GM19397 (cell line): ENCODE results near the gene AR.

Experiments
- ATAC-seq: cut with Tn5 transposase; IDR thresholded peaks from one replicate; pipeline ENCODE4 v1.9.1; 2021; ENCODE audit warnings: mild to moderate bottlenecking, moderate library complexity; ENCODE audit not compliant: unreplicated experiment

The AR gene

DNA sequence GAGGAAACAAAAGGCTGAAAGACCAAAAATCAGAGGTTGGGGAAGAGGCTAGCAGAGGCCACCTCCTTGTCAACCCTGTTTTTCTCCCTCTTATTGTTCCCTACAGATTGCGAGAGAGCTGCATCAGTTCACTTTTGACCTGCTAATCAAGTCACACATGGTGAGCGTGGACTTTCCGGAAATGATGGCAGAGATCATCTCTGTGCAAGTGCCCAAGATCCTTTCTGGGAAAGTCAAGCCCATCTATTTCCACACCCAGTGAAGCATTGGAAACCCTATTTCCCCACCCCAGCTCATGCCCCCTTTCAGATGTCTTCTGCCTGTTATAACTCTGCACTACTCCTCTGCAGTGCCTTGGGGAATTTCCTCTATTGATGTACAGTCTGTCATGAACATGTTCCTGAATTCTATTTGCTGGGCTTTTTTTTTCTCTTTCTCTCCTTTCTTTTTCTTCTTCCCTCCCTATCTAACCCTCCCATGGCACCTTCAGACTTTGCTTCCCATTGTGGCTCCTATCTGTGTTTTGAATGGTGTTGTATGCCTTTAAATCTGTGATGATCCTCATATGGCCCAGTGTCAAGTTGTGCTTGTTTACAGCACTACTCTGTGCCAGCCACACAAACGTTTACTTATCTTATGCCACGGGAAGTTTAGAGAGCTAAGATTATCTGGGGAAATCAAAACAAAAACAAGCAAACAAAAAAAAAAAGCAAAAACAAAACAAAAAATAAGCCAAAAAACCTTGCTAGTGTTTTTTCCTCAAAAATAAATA lies 179.9 kb downstream of the AR start:
- ATAC-seq = no peak

DNA sequence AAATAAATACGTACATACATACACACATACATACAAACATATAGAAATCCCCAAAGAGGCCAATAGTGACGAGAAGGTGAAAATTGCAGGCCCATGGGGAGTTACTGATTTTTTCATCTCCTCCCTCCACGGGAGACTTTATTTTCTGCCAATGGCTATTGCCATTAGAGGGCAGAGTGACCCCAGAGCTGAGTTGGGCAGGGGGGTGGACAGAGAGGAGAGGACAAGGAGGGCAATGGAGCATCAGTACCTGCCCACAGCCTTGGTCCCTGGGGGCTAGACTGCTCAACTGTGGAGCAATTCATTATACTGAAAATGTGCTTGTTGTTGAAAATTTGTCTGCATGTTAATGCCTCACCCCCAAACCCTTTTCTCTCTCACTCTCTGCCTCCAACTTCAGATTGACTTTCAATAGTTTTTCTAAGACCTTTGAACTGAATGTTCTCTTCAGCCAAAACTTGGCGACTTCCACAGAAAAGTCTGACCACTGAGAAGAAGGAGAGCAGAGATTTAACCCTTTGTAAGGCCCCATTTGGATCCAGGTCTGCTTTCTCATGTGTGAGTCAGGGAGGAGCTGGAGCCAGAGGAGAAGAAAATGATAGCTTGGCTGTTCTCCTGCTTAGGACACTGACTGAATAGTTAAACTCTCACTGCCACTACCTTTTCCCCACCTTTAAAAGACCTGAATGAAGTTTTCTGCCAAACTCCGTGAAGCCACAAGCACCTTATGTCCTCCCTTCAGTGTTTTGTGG lies 180.7 kb downstream of the AR start:
- no peak for ATAC-seq

DNA sequence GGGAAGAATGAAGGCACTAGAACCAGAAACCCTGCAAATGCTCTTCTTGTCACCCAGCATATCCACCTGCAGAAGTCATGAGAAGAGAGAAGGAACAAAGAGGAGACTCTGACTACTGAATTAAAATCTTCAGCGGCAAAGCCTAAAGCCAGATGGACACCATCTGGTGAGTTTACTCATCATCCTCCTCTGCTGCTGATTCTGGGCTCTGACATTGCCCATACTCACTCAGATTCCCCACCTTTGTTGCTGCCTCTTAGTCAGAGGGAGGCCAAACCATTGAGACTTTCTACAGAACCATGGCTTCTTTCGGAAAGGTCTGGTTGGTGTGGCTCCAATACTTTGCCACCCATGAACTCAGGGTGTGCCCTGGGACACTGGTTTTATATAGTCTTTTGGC lies 181.7 kb downstream of the AR start:
- ATAC-seq = no peak

DNA sequence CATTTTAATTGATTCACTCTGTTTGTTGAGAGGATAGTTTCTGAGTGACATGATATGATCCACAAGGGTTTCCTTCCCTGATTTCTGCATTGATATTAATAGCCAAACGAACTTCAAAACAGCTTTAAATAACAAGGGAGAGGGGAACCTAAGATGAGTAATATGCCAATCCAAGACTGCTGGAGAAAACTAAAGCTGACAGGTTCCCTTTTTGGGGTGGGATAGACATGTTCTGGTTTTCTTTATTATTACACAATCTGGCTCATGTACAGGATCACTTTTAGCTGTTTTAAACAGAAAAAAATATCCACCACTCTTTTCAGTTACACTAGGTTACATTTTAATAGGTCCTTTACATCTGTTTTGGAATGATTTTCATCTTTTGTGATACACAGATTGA lies 182.2 kb downstream of the AR start:
- no peak for ATAC-seq

DNA sequence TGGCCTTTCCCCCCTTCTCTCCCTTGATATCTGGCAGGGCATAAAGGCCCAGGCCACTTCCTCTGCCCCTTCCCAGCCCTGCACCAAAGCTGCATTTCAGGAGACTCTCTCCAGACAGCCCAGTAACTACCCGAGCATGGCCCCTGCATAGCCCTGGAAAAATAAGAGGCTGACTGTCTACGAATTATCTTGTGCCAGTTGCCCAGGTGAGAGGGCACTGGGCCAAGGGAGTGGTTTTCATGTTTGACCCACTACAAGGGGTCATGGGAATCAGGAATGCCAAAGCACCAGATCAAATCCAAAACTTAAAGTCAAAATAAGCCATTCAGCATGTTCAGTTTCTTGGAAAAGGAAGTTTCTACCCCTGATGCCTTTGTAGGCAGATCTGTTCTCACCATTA lies 183.8 kb downstream of the AR start:
- no peak for ATAC-seq

DNA sequence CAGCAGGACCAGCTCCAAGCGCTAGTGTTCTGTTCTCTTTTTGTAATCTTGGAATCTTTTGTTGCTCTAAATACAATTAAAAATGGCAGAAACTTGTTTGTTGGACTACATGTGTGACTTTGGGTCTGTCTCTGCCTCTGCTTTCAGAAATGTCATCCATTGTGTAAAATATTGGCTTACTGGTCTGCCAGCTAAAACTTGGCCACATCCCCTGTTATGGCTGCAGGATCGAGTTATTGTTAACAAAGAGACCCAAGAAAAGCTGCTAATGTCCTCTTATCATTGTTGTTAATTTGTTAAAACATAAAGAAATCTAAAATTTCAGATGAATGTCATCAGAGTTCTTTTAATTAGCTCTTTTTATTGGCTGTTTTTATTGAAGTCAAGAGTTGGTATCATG lies 186.5 kb downstream of the AR start:
- no peak for ATAC-seq

DNA sequence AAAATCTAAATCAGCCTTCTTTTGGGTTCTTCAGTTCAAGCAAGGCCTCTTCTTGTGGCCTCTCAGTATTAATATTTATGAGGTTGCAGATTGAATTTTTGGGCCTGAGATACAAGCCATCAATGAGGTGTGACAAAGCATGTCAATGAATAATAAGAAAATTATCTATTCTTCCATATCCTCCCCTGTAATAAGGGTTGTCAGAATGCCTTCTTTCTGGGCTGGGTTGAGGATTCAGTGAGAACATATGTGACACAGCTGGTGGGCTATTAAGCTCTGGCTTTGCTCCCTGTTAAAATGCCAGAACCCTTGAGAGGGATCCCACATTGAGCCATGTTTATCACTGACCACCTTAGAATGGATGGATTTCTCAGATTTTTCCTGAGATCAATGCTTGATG lies 187.2 kb downstream of the AR start:
- ATAC-seq = no peak

DNA sequence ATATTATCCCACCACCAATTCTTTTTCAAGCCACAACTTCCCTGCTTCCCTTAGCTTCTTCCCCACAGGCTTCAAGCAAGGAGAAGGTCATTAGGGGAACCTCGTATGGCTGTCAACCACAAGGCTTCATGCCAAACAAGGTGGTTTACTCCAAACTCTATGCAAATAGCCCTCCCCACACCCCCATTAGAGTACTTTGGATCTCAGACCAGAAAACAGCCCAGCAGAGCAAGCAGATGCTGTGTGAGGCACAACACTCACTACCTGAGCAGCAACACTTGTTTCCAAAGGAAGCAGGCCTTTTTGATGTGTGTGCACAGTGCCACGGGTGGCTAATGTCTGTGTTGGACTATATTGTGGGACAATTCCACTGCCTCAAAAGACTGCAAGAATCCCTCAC lies 189.0 kb downstream of the AR start:
- ATAC-seq = no peak

DNA sequence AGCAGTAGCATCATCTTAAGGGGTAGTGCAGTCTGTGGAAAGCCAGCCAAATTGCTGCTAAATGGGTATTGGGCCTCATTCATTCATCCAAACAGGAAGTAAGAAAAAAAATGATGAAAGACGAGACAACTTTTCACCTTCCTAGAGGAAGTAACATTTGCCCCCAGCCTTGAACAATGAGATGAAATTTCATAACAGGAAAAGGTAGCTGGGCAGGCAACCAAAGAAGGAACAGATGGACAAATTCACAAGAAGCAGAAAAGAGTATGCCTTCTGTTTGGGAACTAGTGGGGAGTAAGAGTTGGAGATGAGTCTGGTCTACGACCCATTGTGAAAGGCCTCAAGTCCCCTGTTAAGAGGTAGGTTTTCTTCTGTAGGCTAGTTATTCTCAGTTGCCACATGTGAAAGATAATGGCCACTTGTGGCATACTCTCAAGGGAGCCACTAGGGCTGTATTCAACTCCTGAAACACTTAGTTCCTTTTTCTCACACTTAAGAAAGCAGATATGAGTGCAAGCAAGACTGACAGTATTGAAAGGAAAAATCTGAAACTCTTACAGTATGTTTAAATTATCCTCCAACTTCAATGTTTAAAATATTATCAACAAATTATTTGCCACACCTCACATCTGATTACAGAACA lies 190.4 kb downstream of the AR start:
- ATAC-seq = no peak

DNA sequence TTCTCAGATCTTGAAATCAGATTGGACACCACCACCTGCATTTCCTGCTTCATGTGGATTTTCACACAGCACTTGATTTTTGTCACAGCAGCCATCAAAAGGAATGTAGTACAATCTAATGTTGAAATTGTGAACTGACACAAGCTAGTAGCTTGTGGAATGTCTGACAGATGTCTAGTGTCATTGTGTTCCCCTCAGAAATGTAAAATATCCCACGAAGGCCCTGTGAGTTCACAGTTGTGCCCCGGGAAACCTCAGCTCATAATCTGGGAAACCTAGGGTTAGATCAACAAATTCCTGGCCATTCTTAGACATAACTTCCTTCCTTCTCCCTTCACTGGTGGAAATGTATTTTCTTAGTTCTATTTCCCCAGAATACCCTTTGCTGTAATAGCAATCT lies 205.7 kb downstream of the AR start:
- ATAC-seq = no peak

DNA sequence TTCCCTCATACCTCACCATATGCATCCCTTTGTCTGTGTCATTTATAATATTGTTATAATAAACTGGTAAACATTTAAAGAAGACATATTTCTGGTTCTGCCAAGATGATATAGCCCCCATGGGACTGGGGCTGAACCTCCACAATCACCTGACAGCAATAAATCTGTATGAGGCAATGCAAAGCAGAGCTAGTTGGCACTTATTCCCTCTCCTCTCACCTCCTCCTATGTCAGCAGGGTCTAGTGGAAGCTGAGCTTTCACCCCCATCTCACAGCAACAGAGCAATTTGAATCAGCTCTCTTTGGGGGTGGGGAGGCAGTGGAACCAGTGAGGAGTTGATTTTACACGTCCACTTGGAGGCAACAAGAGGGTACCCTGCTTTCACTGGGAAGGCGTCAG lies 206.9 kb downstream of the AR start:
- ATAC-seq = no peak

DNA sequence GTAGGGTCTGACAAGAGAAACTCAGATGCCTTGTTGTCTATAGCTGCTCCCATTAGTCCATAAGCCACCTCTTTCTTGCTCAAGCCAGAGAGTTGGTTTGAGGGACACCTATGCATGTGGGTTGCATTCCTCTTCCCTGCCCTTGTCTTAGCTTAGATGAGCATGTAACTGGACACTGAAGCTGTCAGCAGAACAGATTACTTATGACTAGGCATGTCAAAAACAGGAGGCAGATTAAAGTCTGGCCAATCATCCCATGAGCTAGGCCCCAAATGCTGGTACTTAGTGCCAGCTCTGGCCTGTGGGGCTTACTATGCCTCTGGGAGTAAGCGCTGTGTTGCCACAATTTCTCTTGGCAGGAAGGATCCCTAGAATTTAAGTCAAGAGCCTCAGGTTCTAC lies 215.2 kb downstream of the AR start:
- ATAC-seq = no peak

DNA sequence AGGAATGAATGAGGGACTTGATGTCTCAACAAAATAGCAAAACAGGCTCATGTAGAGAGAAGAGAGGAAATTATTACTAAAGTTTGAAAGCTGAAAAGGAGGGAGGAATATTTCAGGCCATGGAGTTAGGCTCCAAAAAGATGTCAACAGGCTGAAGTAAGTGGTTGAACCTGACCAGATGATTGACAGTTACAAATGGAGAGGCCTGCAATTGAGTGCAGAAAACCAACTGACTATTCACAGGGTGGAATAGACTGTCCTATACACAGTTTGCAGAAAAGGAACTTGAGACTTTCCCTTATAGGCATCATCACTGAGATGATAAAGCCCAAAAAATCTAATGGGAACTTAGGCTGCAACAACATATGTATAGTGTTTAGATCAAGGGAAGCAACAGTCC lies 233.3 kb downstream of the AR start:
- ATAC-seq = no peak

DNA sequence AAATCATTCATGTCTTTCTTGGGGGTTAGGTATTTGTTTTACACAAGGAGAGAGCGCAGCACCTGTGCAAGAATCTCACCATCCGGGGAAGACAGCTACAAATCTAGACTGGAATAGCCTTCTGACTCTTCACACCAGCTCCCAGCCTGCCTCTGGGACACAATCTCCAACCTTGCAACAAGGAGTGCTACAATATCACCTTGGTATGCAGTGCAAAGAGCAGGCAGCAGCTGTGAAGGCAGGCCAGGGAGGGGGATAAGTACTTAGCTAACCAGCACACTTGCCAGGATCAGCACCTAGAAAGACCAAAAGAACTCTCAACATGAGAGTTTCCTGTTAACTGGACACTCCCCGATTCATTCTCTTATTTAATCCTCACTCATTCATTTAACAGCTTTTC lies 235.3 kb downstream of the AR start:
- ATAC-seq = no peak
